Activated CD4-positive, alpha-beta T cell treated with anti-CD3 and anti-CD28 coated beads, Interleukin-2, Interleukin-4, amounts not matched to agents 100 ng/mL and 50 ng/mL, durations not matched to agents 16 hours and 8 hours (primary cell): ENCODE data around the gene SLFNL1.
A peak's percentile ranks its signal among the peaks of the same experiment; 100 is the strongest.

Experiments
- DNase-seq: peaks from one replicate; pipeline ENCODE4 v3.0.0-alpha.2; 2020; ENCODE audit warnings: low spot score

SLFNL1 gene

DNA sequence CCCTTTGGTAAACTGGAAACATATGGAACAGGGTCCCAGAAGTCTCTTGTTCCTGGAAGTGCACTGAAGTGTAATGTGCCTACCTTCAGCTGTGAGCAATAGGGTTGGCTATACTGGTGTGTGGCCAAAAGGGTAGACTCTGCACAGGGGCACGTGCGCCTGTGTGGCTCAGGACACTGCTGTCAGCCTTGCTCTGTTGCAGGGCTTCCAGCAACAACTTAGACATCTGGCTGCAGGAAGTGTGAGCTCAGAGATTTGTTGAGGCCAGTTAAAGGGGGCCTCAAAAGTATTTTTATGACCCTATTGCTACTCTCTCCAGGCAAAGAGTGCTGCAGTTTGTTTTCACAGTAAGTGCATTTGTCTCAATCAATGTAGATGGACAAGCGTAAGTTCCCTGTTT is 34.6 kb downstream of the SLFNL1 start:
- no peak for DNase-seq

- DNase-seq, result no peak
Observed at GRCh38 chr1:40986328-40986783, 35.2 kb downstream of the SLFNL1 start.

DNA sequence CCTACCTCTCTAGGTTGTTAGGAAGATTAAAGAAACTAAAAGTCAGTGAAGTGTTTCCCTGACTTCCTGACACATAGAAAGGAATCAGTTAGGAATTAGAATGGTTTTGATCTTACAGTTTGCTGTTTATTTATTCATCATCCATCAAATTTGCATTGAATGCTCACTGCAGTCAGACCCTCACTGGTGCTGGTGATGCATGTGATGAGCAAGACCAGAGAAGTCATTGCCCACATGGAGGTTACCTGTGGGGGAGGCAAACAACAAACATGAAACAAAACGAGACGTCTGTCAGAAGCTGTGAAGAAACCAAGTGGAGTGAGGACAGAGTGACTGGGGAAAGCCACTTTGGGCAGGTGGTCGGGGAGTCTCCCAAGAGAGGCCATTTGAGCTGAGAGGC is 35.6 kb downstream of the SLFNL1 start:
- DNase-seq, result no peak

DNA sequence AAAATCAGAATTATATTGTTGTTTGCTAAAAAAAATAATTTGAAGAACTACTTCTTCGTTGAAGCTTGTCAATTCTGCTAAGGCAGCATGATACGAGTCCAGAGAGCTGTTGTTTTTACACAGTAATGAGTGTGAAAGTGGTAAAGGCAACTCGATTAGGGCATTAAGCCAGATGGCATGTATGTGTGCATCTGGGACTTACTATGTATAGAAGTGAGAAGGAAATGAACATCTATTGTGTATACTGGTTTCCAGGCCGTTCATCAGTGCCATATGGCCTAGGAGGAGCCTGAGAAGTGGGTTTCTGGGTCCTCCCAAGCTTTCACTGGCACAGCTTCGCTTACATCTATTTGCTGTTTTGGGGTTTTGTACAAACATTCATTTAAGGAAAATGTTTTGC is 36.4 kb downstream of the SLFNL1 start:
- DNase-seq, result no peak

GRCh38 chr1:40984531-40984930 is 37.0 kb downstream of the SLFNL1 start:
- DNase-seq, result no peak

DNA sequence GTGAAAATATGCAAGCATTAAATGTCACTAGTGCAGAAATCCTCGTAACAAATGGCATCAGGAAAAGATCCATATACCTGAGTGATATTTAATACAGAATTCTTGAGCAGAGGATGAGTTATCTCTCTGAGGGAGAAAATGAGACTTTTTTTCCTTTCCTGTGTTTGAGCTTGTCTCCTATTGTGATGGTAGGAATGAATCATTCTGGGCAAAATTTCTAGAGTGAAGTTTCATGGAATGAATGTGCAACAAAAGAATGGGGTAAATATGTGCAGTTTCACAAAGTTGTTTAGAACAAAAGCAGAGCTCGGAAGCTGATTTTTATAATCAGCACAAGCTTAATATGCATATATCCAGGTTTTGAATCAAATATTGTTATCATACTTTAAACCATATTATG is 37.5 kb downstream of the SLFNL1 start:
- peak; percentile 76 for DNase-seq

DNA sequence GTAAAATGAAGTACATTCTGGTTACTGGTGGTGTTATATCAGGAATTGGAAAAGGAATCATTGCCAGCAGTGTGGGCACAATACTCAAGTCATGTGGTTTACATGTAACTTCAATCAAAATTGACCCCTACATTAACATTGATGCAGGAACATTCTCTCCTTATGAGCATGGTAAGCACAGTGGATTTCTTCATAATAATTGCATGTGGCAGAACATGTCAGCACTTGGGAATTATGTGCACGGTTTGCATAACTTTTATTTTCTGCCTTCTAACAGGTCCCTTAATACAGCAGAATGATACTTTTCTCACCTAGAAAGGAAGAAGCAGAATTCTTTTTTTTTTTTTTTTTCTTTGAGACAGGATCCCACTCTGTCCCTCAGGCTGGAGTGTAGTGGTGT is 38.2 kb downstream of the SLFNL1 start:
- no peak for DNase-seq

DNA sequence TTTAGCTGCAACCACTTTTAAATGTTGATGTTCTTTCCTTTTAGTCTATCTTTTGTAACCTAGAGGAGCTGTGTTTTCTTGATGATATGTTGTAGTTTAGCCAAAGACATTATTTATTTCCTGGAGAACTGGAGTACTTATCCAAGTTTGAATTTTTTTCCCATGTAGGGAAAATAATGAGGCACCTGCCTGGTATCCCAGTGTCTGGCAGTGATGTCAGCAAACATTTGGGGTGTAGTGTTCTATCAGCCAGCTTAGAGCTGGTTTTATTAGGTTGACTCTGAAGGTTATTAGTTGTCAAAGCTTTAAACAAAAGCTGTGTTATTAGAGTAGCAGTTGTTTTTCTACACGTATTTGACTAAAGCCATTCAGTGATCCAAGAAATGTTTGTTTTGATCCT is 38.8 kb downstream of the SLFNL1 start:
- DNase-seq, result no peak

DNA sequence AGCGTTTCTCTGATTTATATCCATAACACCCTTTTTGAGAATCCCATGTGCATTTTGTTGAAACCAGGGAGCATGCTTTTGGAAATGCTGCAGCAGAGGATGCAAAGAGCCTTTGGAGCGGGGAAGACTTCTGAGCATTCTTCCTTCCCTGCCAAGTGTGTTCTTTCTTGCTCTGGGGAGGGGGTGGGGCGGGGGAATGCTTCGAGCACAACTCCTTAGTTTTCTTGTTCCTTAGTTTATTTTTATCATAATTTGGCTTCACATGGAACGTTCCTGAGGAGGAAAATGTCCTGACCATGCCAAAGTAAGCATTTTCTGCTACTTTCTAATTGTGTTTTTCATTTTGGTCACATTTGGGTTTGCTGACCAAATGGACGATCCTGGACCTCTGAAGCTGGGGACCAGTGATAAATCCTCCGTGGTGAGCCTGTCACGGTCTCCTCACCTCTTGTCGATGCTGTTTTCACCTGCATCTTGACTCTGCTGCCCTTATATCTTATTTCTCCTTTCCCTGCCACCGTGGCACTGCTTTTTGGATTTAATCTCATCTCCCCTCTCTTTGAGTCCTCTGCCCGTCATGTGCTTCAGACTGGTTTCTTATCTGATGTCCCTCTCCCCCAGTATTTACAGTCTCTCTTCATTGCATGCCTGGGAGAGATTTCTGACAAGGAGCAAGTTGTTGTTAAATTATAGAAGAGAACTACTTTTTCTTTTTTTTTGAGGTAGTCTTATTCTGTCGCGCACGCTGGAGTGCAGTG is 39.7 kb downstream of the SLFNL1 start:
- no peak for DNase-seq

GRCh38 chr1:40980453-40981121 is 40.9 kb downstream of the SLFNL1 start:
- DNase-seq, result peak; percentile 65

- no peak for DNase-seq
Observed at GRCh38 chr1:40980068-40980452, 41.5 kb downstream of the SLFNL1 start.

GRCh38 chr1:40979241-40980067 is 42.1 kb downstream of the SLFNL1 start, which contains the start of gene CTPS1:
TSS of gene CTPS1 (plus strand) at chr1:40979696. CDS start at chr1:40983291, 3,595 bp downstream.
- DNase-seq, result peak; percentile 96

GRCh38 chr1:40978886-40979240 is 42.7 kb downstream of the SLFNL1 start:
- DNase-seq, result no peak

- DNase-seq, result no peak
Observed at GRCh38 chr1:40977716-40978115, 43.8 kb downstream of the SLFNL1 start.

GRCh38 chr1:40976952-40977690 is 44.4 kb downstream of the SLFNL1 start:
- DNase-seq, result no peak

- no peak for DNase-seq
Observed at GRCh38 chr1:40974945-40975344, 46.6 kb downstream of the SLFNL1 start.

GRCh38 chr1:40973912-40974311 is 47.6 kb downstream of the SLFNL1 start:
- no peak for DNase-seq

DNA sequence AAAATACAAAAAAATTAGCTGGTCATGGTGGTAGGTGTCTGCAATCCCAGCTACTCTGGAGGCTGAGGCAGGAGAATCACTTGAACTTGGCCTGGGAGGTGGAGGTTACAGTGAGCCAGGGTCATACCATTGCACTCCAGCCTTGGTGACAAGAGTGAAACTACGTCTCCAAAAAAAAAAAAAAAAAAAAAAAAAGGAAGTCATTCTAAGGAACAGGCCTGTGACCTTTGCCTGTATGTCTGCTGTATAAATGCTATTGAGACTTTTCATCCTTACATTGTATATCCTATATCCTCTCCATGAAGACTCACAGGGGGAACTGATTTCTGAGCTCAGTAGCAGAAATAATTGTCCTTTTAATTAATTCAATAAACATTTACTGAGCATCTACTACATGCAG is 49.6 kb downstream of the SLFNL1 start:
- no peak for DNase-seq

- no peak for DNase-seq
Observed at GRCh38 chr1:40969445-40969844, 52.1 kb downstream of the SLFNL1 start.

GRCh38 chr1:40966417-40966816 is 55.1 kb downstream of the SLFNL1 start:
- no peak for DNase-seq
